GM23338 (cell line): Measurements from ENCODE around the gene LRRC47. TPM values are rescaled to one million over a fixed set of nuclear protein-coding genes. Genes with fewer than 3 reads are reported as not detected.
A peak's percentile ranks its signal among the peaks of the same experiment; 100 is the strongest.

Experiments
- ATAC-seq: fragments of 200-7000 bp; cut with Tn5 transposase; 3 replicates; pipeline ENCODE4 v1.9.1; 2020
- DNase-seq: peaks from one replicate; pipeline ENCODE4 v3.0.0-alpha.2; 2015; ENCODE audit warnings: low spot score
- H2AFZ ChIP-seq: fragments of 200-600 bp; sonication (generic); 2 replicates; pipeline ENCODE4 v1.8.0; 2016; ENCODE audit warnings: antibody characterized with exemption, mild to moderate bottlenecking, moderate library complexity
- H3F3A ChIP-seq: fragments of 200-600 bp; sonication (generic); replicated peaks from 2 replicates; pipeline ENCODE4 v1.8.0; 2017; ENCODE audit warnings: antibody characterized with exemption, mixed run types, low read depth
- H3K27ac ChIP-seq: fragments of 200-600 bp; sonication (generic); 2 replicates; pipeline ENCODE4 v1.6.1; 2016; ENCODE audit warnings: low read depth
- H3K27me3 ChIP-seq: fragments of 200-600 bp; sonication (generic); 2 replicates; pipeline ENCODE4 v1.8.0; 2016; ENCODE audit warnings: mild to moderate bottlenecking, mixed run types, moderate library complexity; ENCODE audit not compliant: insufficient read depth
- H3K36me3 ChIP-seq: fragments of 200-600 bp; sonication (generic); 2 replicates; pipeline ENCODE4 v1.8.0; 2016; ENCODE audit warnings: mild to moderate bottlenecking; ENCODE audit not compliant: insufficient read depth
- H3K4me1 ChIP-seq: fragments of 200-600 bp; sonication (generic); 2 replicates; pipeline ENCODE4 v1.8.0; 2016; ENCODE audit warnings: mild to moderate bottlenecking, moderate library complexity; ENCODE audit not compliant: insufficient read depth
- H3K4me2 ChIP-seq: fragments of 200-600 bp; sonication (generic); 2 replicates; pipeline ENCODE4 v1.7.1; 2017; ENCODE audit warnings: mixed run types
- H3K4me3 ChIP-seq: fragments of 200-600 bp; sonication (generic); 2 replicates; pipeline ENCODE4 v1.6.1; 2016; ENCODE audit warnings: mixed run types
- H3K79me2 ChIP-seq: fragments of 200-600 bp; sonication (generic); replicated peaks from 2 replicates; pipeline ENCODE4 v1.8.0; 2017; ENCODE audit warnings: mild to moderate bottlenecking; ENCODE audit not compliant: insufficient read depth
- H3K9me2 ChIP-seq: fragments of 200-600 bp; sonication (generic); 2 replicates; pipeline ENCODE4 v1.8.0; 2017; ENCODE audit not compliant: insufficient read depth
- H4K20me1 ChIP-seq: fragments of 200-600 bp; sonication (generic); replicated peaks from 2 replicates; pipeline ENCODE4 v1.8.0; 2017; ENCODE audit warnings: mild to moderate bottlenecking; ENCODE audit not compliant: insufficient read depth
- H3K27ac Mint-ChIP-seq: 2 replicates; pipeline ENCODE4 v1.8.0; 2020; ENCODE audit warnings: inconsistent platforms, mild to moderate bottlenecking, moderate library complexity, mixed read lengths
- H3K27me3 Mint-ChIP-seq: 3 replicates; pipeline ENCODE4 v1.8.0; 2022; ENCODE audit warnings: low read depth, mild to moderate bottlenecking, moderate library complexity, mixed read lengths, inconsistent platforms; ENCODE audit not compliant: insufficient read depth, poor library complexity
- H3K36me3 Mint-ChIP-seq: 3 replicates; pipeline ENCODE4 v1.8.0; 2021; ENCODE audit warnings: low read depth, mild to moderate bottlenecking, inconsistent platforms, moderate library complexity, mixed read lengths
- H3K4me1 Mint-ChIP-seq: 3 replicates; pipeline ENCODE4 v1.8.0; 2020; ENCODE audit warnings: mild to moderate bottlenecking, inconsistent platforms, mixed read lengths
- H3K4me3 Mint-ChIP-seq: 3 replicates; pipeline ENCODE4 v1.8.0; 2021; ENCODE audit warnings: moderate library complexity, mild to moderate bottlenecking, inconsistent platforms, mixed read lengths
- H3K9me3 Mint-ChIP-seq: 3 replicates; pipeline ENCODE4 v1.8.0; 2020; ENCODE audit warnings: moderate library complexity, mild to moderate bottlenecking, inconsistent platforms, mixed read lengths
- CREB1 ChIP-seq: fragments of 250-450 bp; sonication (Bioruptor Pico); IDR thresholded peaks from 2 replicates; pipeline ENCODE4 v1.5.0; 2020; ENCODE audit warnings: low read depth, mild to moderate bottlenecking, moderate library complexity
- EZH2 ChIP-seq: fragments of 200-600 bp; sonication (generic); IDR thresholded peaks from one replicate; pipeline ENCODE4 v1.8.0; 2017; ENCODE audit warnings: antibody characterized with exemption, mild to moderate bottlenecking, low read depth; ENCODE audit not compliant: unreplicated experiment
- EZH2phosphoT487 ChIP-seq: fragments of 200-600 bp; sonication (generic); IDR thresholded peaks from one replicate; pipeline ENCODE4 v1.8.1; 2018; ENCODE audit warnings: antibody characterized with exemption; ENCODE audit not compliant: unreplicated experiment
- JUNB ChIP-seq: IDR thresholded peaks from one replicate; pipeline ENCODE4 v1.6.1; 2016; ENCODE audit warnings: antibody characterized with exemption; ENCODE audit not compliant: unreplicated experiment
- REST ChIP-seq: IDR thresholded peaks from one replicate; pipeline ENCODE4 v1.6.1; 2018; ENCODE audit warnings: antibody characterized with exemption; ENCODE audit not compliant: unreplicated experiment
- ZNF114 ChIP-seq: fragments of 250-450 bp; sonication (Bioruptor Pico); IDR thresholded peaks from 2 replicates; pipeline ENCODE4 v1.5.0; 2020; ENCODE audit warnings: mild to moderate bottlenecking, moderate library complexity
- polyA plus RNA-seq: library from polyadenylated mRNA; unstranded; fragments of >200 nt; fragmentation: Nextera tagmentation; extraction: Ambion mirVana; gene quantifications from 2 replicates; pipeline ENCODE4 v1.2.1, GENCODE V29; 2016
- total RNA-seq: library from RNA; depleted of rRNA; stranded (reverse); fragments of >200 nt; shearing (Covaris generic); gene quantifications from 2 replicates; pipeline ENCODE4 v1.2.3, GENCODE V29; 2014
- TF ChIP-seq, protein P1 (sequence below): fragments of 250-450 bp; sonication (Bioruptor Pico); IDR thresholded peaks from 2 replicates; pipeline ENCODE4 v1.5.0; 2020; ENCODE audit warnings: mild to moderate bottlenecking, moderate library complexity

LRRC47 gene
- total and polyA plus RNA-seq, 2 experiments from 2014 or later = 15.8 to 76.8 TPM

- Histone ChIP-seq H3K36me3 (peaks cover 6% of the 10 kb centered on the region), H3F3A (peaks cover 5% of the 10 kb centered on the region; the same call in 1 of the 2 replicates), H3K4me3 (no peak overlapping the region), H3K4me1 (peaks cover 21% of the 10 kb centered on the region), H3K4me2 (no peak overlapping the region), H4K20me1 (no peaks in the 10 kb centered on the region; the same call in 1 of the 2 replicates), H3K79me2 (peaks cover 53% of the 10 kb centered on the region), H2AFZ (no peak overlapping the region), H3K27me3 (no peaks in the 10 kb centered on the region), H3K9me2 (no peaks in the 10 kb centered on the region), H3K27ac (peak overlapping the region; percentile 63; the same call in 1 of the 2 replicates)
- peaks cover 43% of the 10 kb centered on the region for H3K4me1 Mint-ChIP-seq
- TF ChIP-seq CREB1 (CRISPR knock-in tag) (no peak), EZH2phosphoT487 (no peak), ZNF114 (CRISPR knock-in tag) (no peak), REST (no peak), JUNB (no peak), EZH2 (no peak)
- TF ChIP-seq, protein P1, sequence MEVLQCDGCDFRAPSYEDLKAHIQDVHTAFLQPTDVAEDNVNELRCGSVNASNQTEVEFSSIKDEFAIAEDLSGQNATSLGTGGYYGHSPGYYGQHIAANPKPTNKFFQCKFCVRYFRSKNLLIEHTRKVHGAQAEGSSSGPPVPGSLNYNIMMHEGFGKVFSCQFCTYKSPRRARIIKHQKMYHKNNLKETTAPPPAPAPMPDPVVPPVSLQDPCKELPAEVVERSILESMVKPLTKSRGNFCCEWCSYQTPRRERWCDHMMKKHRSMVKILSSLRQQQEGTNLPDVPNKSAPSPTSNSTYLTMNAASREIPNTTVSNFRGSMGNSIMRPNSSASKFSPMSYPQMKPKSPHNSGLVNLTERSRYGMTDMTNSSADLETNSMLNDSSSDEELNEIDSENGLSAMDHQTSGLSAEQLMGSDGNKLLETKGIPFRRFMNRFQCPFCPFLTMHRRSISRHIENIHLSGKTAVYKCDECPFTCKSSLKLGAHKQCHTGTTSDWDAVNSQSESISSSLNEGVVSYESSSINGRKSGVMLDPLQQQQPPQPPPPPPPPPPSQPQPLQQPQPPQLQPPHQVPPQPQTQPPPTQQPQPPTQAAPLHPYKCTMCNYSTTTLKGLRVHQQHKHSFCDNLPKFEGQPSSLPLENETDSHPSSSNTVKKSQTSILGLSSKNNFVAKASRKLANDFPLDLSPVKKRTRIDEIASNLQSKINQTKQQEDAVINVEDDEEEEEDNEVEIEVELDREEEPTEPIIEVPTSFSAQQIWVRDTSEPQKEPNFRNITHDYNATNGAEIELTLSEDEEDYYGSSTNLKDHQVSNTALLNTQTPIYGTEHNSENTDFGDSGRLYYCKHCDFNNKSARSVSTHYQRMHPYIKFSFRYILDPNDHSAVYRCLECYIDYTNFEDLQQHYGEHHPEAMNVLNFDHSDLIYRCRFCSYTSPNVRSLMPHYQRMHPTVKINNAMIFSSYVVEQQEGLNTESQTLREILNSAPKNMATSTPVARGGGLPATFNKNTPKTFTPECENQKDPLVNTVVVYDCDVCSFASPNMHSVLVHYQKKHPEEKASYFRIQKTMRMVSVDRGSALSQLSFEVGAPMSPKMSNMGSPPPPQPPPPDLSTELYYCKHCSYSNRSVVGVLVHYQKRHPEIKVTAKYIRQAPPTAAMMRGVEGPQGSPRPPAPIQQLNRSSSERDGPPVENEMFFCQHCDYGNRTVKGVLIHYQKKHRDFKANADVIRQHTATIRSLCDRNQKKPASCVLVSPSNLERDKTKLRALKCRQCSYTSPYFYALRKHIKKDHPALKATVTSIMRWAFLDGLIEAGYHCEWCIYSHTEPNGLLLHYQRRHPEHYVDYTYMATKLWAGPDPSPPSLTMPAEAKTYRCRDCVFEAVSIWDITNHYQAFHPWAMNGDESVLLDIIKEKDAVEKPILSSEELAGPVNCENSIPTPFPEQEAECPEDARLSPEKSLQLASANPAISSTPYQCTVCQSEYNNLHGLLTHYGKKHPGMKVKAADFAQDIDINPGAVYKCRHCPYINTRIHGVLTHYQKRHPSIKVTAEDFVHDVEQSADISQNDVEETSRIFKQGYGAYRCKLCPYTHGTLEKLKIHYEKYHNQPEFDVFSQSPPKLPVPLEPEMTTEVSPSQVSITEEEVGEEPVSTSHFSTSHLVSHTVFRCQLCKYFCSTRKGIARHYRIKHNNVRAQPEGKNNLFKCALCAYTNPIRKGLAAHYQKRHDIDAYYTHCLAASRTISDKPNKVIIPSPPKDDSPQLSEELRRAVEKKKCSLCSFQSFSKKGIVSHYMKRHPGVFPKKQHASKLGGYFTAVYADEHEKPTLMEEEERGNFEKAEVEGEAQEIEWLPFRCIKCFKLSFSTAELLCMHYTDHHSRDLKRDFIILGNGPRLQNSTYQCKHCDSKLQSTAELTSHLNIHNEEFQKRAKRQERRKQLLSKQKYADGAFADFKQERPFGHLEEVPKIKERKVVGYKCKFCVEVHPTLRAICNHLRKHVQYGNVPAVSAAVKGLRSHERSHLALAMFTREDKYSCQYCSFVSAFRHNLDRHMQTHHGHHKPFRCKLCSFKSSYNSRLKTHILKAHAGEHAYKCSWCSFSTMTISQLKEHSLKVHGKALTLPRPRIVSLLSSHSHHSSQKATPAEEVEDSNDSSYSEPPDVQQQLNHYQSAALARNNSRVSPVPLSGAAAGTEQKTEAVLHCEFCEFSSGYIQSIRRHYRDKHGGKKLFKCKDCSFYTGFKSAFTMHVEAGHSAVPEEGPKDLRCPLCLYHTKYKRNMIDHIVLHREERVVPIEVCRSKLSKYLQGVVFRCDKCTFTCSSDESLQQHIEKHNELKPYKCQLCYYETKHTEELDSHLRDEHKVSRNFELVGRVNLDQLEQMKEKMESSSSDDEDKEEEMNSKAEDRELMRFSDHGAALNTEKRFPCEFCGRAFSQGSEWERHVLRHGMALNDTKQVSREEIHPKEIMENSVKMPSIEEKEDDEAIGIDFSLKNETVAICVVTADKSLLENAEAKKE (CRISPR knock-in tag) = no peak
- H3K36me3 Mint-ChIP-seq = peaks cover 63% of the 10 kb centered on the region
- H3K27ac Mint-ChIP-seq = peak overlapping the region; percentile 66
- no peaks in the 10 kb centered on the region for H3K9me3 Mint-ChIP-seq
- H3K27me3 Mint-ChIP-seq = peaks cover 24% of the 10 kb centered on the region
- no peak overlapping the region for H3K4me3 Mint-ChIP-seq
- DNase-seq (no peak), ATAC-seq (no peak)
Measured at GRCh38 chr1:3788756-3789420, 7.4 kb downstream of the LRRC47 start.
